NCI-H524 treated with DMSO at 0.1 percent for 48 hours (cell line): ENCODE measurements around the gene NPTX1.

ENCODE experiments used
- DNase-seq: peaks from one replicate; lab custom pipeline; 2025; lab: John Stamatoyannopoulos, UW

NPTX1 gene

DNA sequence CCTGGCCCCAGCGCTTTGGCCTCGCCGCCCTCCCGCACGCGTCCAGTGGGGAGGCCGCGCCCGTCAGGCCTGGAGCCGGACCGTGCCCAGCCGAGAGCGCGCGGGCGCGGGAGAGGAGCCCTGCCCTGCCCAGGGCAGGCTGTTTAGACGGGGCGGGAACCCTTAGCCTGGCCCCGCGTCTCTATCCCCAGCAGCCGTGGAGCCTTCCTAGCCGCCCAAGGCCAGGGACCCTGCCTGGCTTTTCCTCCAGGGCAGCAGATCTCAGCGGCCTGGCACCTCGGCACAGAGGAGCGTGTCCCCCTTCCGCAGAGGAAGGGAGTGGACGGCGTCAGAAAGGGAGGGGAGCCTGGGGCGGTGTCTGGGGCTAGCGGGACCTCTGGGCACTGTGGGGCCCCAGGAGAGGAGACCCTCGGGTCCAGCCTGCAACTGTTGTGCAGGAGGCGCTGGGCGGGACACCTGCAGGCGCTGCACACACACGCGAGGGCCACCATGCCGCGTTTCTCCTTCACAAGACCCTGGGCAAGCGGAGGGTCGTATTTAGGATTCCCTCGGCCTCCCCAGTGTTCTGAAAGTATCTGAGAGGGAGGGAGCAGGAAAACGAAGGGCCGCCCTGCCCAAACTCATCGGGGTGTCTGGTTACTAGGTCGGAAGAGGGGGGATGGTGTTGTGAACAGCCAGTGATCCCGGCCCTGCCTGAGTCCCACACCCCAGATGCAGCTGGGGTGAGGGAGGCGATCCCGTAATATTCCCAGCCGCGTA lies 2.3 kb upstream of the NPTX1 start:
- no peak for DNase-seq

DNA sequence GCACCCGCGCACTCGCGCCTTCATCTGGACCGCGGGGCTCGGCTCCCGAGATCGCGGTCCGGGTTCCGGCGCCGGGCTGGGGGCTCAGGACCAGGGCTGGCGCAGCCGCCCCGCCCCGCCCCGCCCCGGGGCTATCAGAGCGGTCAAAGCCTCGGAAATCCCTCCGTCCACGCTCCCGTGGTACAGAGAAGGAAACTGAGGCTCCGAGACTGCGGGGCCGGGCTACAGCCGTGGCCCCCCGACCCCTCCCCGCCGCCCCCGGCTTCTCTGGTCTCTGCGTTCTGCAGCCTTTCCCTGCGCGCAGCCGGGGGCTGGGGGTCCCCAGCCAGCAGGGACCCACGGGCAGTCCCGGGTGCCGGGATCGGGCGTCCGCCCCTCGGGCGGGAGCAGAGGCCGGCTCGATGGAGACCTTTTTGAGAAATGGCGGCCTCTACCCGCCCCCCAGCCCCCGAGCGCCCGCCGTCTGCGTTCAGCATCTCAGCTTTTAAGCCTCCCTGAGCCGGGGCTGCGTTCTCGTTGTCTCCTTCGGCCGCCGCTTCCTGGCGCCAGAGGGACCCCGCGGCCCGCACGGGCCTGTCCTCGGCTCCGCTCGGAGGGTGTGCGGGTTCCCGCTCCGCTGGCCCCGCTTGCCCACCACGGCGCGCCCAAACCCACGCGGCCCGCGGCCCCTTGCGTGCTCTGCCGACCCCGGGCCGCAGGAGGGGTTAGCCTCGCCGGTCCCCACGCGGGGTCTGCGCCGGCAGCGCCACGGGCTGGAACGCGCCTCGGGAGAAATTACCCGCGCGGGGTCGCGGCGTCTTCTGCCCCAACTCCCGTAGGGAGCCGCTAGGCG lies 1.5 kb upstream of the NPTX1 start:
- DNase-seq, result peak; percentile 19

DNA sequence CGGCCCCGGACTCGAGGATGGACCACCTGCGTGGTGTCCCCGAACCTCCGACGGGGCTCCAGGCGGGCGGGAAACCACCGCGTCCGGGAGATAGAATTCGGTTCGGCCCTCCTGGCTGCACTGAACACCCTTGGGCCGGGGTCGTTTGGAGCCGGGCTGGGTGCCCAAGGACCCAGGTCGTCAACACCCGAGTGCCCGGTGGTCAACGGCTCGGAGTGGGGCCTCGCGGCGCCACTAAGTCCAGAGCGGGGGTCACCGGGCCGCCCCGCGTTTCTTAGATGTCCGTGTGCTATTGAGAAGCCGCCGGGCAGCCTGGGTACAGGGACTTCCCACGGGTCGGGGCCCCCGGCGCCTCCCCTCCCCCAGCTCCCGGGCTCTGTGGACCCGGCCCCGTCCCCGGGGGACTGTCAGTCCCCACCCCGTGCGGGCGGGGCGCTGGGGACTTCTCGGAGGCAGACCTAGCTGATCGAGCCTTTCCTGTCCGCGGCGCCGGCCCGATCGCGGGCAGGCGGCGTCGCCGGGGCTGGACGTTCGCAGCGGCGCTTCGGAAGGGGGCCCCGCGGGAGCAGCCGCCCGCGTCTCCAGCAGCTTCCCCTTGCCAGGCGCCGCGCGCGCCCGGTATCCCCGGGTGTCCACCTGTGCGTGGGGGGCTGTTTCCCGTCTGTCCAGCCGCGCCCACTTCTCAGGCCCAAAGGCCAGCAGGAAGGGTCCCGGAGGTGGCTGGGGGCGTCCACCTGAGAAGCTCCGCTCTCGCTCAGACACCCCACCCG lies 655 bp upstream of the NPTX1 start:
- DNase-seq, result no peak

DNA sequence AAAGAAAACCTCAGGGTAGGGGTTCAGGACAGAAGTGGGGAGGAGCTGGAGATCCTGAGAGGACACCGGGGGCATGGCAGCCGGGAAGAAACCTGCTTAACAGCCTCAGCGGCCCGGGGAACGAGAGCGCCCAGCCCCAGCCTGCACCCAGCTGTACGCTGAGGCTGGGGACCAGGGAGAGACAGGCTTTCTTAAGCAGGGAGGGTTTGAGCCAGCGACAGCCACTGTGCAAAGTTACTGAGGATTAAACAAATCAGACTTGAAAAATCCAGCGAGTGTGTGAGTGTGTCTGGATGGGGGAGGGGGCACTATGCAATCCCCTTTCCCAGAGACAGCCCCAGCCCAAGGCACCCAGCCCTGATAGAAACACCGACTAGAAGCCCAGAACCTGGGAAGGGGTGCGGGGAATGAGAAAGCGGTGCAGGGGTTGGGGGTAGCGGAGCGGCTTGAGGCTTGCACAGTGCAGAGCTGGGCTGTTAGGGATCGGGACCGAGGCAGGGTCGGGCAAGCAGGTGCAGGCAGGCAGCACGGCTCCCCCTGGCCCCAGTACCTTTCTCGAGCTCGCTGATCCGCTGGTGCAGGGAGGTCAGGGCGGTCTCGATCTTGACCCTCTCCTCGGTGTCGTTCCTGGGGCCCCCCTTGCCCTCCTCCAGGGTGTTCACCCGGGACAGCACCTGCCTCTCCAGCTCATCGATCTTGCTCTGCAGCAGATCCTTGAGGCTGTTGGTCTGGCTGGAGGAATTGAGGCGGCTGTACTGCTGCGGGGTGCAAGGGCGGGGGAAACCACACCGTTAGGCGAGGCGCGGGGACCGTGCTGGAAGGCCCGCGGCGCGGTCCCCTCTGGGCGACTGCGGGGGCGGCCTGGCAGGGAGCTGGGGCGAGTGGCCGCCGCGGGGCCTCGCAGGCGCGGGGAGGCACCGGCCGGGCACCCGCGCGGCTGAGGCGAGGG lies 1.2 kb downstream of the NPTX1 start:
- no peak for DNase-seq

DNA sequence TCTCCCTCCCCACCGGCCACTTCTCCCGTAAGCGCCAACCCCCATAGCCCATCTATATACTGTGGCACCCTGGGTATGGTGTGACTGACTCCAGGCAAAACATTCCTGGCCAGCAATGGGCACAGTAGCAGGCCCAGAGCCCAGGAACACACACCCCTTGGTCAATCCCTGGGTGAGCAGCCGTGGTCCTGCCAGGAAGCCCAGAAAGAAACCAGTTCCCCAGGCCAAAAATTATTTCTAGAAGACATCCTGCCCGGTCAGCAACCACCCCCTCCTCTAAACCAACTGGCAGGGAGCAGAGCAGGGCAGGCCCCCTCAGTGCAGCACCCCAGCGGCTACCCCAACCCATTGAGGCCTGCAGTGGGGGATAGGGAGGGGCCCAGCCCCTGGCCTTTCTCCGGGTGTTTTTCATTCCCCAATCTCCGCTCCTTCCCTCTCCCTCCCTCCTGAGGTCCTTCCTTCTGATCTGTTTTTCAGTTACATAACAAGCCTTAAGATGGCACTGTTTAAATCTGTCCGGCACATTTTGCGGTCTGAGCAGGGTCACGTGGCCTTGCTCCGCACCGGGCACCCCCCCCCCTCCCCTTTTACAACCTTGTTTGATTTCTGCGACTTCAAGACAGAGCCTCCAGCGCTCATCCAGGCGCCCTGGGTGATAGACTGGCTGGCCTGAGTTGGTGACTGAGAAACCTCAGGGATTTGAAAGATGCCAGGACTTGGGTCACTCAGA lies 2.0 kb downstream of the NPTX1 start:
- DNase-seq, result peak; percentile 68

DNA sequence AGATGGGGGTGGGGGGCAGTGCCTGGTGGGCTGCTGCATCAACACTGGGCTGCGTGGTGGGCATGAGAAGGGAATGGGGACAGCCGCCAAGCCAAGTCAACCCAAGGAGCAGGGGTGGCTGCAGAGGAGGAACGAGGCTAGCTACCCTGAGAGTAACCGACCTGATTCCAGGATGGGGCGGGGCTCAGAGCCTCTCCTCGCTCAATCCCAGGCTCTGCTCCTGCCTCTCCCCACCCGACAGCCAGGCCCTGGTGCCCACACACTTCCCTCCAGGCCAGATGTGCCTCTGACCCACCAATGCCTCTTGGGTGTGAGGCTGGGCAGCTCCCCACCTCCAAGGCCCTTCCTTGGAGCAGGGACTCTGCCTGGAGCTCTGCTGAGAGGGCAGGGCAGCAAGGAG lies 2.7 kb downstream of the NPTX1 start:
- no peak for DNase-seq

DNA sequence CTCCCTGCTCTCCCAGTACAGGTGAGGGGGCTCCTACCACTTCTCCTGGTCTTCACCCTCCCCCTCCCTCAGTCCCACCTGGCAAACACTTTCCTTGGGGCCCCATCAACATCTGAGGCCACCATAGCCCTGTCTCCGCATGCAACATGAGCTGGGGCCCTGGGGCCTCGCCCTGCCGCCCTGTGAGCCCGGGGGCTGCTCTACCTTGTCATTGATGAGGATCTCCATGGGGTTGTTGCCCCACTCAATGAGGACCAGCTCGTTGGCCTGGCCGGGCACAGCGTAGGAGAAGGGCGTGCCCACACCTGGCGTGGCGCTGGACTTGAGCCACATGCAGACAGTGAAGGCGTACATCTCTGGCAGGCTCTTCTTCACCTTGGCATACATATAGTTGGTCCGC lies 3.4 kb downstream of the NPTX1 start:
- no peak for DNase-seq

DNA sequence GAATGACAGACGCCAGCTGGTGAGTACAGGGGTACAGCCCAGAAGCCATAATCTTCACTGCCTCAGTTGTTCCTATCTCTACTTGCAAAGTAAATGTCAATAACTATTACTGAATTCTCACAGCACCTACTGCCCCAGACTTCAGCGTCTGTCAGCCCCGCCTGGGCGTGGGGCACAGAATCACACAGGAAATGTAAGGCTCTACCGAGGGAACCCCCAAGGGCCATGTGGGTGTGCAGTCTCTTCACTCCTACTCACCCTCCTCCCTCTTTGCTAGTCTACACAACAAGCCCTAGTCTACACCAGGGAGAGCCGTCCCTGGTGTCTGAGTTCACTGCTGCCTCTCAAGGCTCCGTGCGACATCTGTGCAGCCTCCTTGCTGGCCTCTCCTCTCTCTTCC lies 4.5 kb downstream of the NPTX1 start:
- no peak for DNase-seq

DNA sequence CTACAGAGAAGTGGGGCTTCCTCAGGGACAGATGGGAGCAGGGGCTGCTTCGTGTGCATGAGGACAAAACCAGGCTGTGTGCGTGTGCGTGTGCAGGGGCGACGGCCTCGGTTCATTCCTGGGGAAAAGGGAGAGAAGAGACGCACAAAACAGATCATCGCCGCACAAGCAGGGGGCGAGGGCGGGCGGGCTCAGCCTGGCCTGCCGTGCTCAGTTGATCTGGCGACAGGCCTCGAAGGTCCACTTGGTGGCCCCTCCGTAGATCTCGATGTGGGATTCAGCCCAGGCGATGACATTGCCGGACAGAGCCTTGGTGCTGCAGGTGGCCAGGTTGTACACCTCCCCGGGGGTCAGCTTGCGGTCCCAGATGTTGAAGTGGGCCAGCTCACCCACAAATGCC lies 5.8 kb downstream of the NPTX1 start:
- no peak for DNase-seq

DNA sequence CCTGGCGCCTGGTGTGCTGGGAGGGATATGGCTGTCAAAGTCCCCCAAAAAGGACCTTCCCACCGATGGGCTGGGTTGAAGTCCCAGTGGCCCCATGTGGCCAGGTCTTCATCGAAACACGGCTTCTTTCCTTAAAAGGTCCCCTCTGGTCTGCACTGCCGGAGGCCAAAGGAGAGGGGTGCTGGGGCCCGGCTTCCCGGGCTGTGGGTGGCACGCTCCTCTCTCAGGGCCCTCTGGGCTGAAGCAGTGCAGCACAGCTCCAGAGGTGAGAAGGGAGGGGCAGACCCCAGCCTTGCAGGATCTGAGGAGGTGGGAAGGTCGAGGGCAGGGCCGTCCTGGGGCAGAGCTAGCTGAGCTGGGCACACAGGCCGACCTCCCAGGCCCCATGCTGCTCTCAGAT lies 6.7 kb downstream of the NPTX1 start:
- no peak for DNase-seq

DNA sequence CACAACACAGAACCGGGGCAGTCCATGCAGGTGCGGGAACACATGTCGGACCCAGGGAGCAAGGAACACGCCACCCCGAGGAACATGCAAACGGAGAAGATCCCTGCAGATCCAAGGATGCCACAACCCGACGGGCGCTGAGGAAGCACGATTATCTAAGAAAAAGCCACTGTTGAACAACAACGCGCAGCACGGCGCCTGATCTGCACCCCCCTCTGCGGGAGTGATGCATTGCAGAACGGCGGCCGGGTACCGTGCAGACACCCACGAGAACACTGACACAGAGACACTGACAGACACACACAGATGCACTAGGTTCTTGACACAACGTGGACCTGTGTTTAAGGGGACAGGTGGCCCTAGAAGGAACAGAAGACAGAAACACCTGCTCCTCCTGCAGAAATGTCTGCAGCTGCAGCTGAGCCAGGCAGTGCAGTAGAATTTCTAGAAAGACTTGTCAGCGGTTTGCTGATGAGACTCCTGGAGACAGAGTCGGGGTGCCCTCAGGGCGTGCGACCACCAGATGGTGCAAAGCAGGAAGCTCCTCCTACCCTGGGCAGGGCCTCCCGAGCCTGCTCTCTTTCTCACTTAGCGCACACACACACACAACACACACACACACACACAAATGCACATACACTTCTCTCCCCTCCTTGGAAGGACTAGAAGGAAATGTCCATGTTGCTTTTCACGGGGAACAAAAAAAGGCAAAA lies 7.5 kb downstream of the NPTX1 start:
- no peak for DNase-seq

DNA sequence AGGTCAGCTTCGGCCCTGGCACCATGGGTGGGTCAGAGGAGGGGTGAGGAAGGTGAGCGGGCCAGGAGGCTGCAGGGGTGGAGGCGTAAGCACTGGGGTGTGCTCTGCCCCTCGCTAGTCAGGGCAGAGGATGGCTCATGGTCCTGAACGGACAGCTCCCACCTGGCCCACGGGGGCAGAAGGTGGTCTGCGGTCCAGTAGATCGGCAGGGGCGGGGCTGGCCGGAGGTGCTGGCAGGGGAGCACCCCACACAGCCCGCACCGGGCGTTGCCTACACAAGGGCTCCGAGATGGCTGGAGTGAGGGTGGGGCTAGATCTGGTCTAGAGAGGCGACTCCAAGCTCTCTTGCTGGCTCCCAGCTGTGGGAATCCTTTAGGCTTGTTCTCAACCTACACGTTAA lies 8.2 kb downstream of the NPTX1 start:
- no peak for DNase-seq

DNA sequence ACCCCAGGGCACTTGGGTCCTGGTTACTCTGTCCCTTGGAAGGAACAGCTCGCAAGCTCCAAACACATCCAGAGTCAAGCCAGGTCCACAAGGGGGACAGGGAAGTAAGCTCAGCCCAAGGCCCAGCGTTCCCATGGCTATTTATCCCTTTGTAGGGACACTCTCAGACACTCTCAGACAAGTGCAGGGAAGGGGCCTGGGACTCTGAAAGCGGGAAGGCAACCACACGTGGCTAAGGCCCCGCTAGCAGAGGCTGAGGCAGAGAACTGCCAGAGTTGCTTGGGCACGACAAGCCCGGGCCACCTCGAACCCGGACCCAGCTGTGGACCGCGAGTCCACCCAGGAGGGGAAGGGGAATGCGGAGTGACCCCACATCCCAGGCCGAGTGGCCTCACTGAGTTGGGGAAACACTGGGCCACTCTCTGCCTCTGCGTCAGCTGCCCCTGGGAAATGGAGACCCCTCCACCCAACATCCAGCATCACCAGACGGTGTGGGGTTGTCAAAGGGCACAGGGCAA lies 10.2 kb downstream of the NPTX1 start:
- DNase-seq, result no peak

DNA sequence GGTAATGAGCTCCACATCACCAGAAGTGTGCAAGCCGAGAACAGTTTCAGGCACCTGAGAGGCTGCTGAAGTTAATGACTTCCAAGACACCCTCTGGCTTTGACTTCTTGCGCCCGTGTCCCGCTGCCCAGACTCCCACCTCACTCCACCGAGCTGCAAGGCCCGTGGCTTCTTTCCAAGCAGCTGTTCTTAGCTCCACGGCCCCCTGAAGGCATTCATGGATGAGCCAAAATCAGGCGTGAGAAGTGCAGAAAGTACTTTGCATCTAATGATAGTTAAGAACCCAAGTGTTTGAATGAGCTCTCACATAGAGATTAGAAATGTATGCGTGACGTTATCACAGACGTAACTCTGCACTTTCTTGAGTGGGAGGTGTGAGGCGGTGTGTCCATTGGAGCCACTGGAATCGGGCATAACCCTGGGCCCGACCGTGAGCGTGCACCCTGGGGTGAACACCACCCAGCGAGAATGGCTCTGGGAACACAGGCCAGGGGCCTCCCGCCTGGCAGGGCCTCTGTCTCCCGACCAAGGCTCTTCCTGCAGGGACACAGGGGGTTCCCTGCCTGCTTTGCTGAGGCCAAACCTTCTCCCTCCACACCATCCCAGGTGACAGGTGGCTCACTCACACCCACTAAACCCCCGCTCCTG lies 11.0 kb downstream of the NPTX1 start:
- DNase-seq, result no peak

DNA sequence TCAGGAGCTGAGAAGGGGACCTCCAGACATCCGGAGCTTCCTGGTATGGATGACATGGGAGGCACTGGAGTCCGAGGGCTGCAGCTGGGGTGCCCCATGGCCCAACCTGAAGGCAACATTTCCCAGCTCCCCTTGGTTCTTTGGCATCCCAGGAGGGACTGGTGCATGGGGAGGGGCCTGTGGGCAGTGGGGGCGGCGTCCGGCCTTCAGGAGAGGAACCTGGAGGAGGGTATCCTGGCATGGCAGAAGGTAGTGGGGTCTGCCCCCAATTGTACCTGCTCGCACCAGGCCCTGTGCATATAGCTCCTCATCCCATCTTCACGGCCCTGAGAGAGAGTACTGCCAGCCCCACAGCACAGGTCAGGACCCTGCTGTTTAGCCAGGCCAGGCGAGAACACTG lies 11.9 kb downstream of the NPTX1 start:
- no peak for DNase-seq

DNA sequence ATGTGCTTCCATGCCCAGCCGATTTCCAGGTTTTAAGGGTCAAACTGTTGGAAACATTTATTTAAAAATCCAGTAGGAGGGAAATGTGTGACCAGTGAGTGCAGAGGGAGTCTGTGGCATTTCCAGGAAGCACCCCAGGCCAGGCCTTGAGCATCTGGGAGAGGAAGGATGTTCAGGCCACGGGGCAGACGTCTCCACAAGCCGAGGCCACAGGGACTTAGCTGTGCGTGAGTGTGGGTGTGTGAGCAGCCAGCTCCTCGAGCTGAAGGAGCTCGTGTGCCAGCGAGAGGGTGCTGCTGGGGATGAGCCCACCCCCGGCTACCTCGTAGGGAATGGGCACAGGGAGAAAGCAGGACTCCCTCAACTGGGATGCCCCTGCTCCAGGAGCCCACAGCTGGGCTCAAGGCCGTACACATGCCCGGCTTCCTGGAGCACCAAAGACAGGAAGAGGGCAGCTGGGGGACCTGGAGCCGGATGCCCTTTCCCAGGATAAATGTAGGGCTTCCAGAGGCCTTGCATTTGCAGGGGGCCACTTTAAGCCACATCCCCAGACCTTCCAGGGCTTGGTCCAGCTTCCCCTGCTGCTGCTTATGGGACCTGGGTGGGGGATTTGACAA lies 12.5 kb downstream of the NPTX1 start:
- no peak for DNase-seq

DNA sequence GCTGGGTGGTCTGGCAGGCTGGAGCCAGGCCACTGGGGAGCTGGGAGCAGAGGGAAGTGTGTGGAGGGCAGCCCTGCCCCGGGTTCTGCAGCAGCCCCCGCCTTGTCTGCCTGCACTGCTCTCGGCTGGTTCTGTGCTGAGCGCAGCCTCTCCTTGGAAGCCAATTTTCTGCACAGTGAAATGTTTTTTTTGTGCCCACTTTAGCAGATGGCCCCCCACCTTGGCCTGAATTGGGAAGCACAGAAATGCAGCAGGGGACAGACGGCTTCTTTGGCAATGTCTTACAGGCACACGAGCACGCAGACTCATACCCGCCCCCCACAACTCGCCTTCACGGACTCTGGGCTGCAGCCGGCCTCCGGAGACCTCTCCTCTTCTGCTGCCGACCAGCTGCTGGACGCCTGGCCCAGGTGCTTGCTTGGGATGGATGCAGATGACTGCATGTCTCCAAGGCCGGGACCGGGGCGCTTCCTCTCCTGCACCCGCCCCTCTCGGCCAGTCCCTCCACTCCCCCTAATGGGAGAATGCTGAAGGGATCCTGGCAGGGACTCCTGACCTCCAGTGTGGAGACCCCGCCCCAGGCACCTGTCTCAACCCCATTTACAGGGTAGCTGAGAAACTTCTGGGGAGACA lies 14.8 kb downstream of the NPTX1 start:
- no peak for DNase-seq

DNA sequence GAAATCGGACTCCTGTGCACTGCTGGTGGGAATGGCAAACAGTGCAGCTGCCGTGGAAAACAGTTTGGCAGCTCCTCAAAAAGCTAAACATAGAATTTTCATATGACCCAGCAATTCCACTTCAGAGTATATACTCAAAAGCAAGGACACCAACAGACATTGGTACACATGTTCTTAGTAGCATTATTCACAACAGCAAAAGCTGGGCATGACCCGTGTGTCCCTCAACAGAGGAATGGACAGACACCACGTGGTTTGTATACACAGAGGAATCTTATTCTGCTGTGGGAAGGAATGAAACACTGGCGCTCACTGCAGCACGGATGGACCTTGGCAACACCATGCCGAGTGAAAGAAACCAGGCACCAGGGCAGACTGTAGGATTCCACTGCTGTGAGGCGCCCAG lies 16.0 kb downstream of the NPTX1 start:
- no peak for DNase-seq

DNA sequence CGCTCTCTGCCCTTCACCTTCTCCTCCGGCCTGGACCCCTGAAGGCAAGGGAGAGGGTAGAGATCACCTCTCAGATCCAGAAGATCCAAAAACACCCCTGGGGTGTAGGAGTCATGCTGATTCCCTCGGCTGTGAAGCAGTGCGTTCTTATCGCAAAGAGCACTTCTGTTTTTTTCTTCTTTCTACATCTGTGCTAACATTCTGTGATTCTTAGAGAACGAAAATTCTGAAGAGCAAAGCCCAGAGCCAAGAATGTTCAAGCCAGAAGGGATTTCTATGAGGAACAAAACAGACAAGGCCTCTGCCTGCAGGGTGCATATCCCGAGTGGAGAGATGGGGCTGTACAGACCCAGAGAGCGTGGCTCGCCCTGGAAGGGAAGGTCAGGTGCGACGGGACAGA lies 17.2 kb downstream of the NPTX1 start:
- DNase-seq, result no peak
